PC-3 (cell line): ENCODE measurements around the gene EXTL2. TPM values are rescaled to one million over a fixed set of nuclear protein-coding genes. Genes with fewer than 3 reads are reported as not detected.
"Not testable (repeated sequence)": the region's sequence is repeated elsewhere in the genome, so short reads cannot be mapped to it uniquely, and the experiment has no call there.

ENCODE experiments used
- ATAC-seq: fragments of 200-7000 bp; cut with Tn5 transposase; 2 replicates; pipeline ENCODE4 v1.9.1; 2020; ENCODE audit warnings: mild to moderate bottlenecking, moderate library complexity
- BruUV-seq: library from RNA; stranded (reverse); fragments of 400-500 nt; replicated peaks from 2 replicates; lab custom pipeline; 2021; lab: Mats Ljungman, UMichigan
- CTCF ChIA-PET: fragments of 300-600 bp; sonication (Branson Sonifier 250); formaldehyde crosslinking; loops from one replicate; lab custom pipeline; 2022; ENCODE audit warnings: antibody characterized with exemption; lab: Charles Lee
- POLR2A ChIA-PET: fragments of 300-600 bp; sonication (Branson Sonifier 250); formaldehyde crosslinking; loops from one replicate; lab custom pipeline; 2022; ENCODE audit warnings: antibody characterized with exemption; ENCODE audit not compliant: unreplicated experiment; lab: Charles Lee
- DNase-seq: peaks from one replicate; pipeline ENCODE4 v3.0.0-alpha.2; 2015
- H2AFZ ChIP-seq: fragments of 300-600 bp; sonication (generic); 2 replicates; pipeline ENCODE4 v1.6.0; 2016; ENCODE audit warnings: antibody characterized with exemption, low read length
- H3F3A ChIP-seq: fragments of 300-600 bp; sonication (generic); one replicate; pipeline ENCODE4 v1.6.0; 2017; ENCODE audit warnings: antibody characterized with exemption, low read length, control low read depth, mild to moderate bottlenecking; ENCODE audit not compliant: unreplicated experiment
- H3K27ac ChIP-seq: fragments of 300-600 bp; sonication (generic); 2 replicates; pipeline ENCODE4 v1.5.1; 2016; ENCODE audit warnings: mild to moderate bottlenecking, low read length
- H3K27me3 ChIP-seq: fragments of 300-600 bp; sonication (generic); 2 replicates; pipeline ENCODE4 v1.6.1; 2016; ENCODE audit warnings: low read length, mixed read lengths
- H3K36me3 ChIP-seq: fragments of 300-600 bp; sonication (generic); 2 replicates; pipeline ENCODE4 v1.6.1; 2016; ENCODE audit warnings: low read depth, mixed run types, low read length, mixed read lengths
- H3K4me1 ChIP-seq: fragments of 300-600 bp; sonication (generic); 2 replicates; pipeline ENCODE4 v1.5.1; 2016; ENCODE audit warnings: low read length; ENCODE audit not compliant: insufficient read depth
- H3K4me2 ChIP-seq: fragments of 300-600 bp; sonication (generic); 2 replicates; pipeline ENCODE4 v1.6.0; 2016; ENCODE audit warnings: low read length
- H3K4me3 ChIP-seq: fragments of 300-600 bp; sonication (generic); 2 replicates; pipeline ENCODE4 v1.5.1; 2016; ENCODE audit warnings: mild to moderate bottlenecking, low read length, mixed read lengths
- H3K79me2 ChIP-seq: fragments of 300-600 bp; sonication (generic); 2 replicates; pipeline ENCODE4 v1.6.1; 2017; ENCODE audit warnings: low read length, mixed read lengths
- H3K9ac ChIP-seq: fragments of 300-600 bp; sonication (generic); 2 replicates; pipeline ENCODE4 v1.6.0; 2016; ENCODE audit warnings: mild to moderate bottlenecking, low read length
- H3K9me2 ChIP-seq: fragments of 300-600 bp; sonication (generic); replicated peaks from 2 replicates; pipeline ENCODE4 v1.6.1; 2016; ENCODE audit warnings: mixed run types, low read length, mixed read lengths
- H3K9me3 ChIP-seq: fragments of 300-600 bp; sonication (generic); 2 replicates; pipeline ENCODE4 v1.6.1; 2016; ENCODE audit warnings: low read length, mixed read lengths
- H4K20me1 ChIP-seq: fragments of 300-600 bp; sonication (generic); 2 replicates; pipeline ENCODE4 v1.6.1; 2016; ENCODE audit warnings: low read length, mixed read lengths
- EZH2 ChIP-seq: fragments of 300-600 bp; sonication (generic); IDR thresholded peaks from one replicate; pipeline ENCODE4 v1.6.1; 2017; ENCODE audit warnings: antibody characterized with exemption, mild to moderate bottlenecking, low read length; ENCODE audit not compliant: unreplicated experiment
- EZH2phosphoT487 ChIP-seq: fragments of 300-600 bp; sonication (generic); IDR thresholded peaks from 2 replicates; pipeline ENCODE4 v1.6.1; 2018; ENCODE audit warnings: mild to moderate bottlenecking, antibody characterized with exemption, low read length, borderline replicate concordance
- intact Hi-C: fragments of 100-400 bp; cut with micrococcal nuclease; formaldehyde crosslinking; loops from 2 replicates; pipeline ENCODE4 v1.9.0; 2023
- total RNA-seq: library from RNA; depleted of rRNA; stranded (reverse); fragments of >200 nt; gene quantifications from 2 replicates; pipeline ENCODE4 v1.2.3, GENCODE V29; 2014
- TF ChIP-seq, protein P1 (sequence below): fragments of 300-600 bp; sonication (generic); conservative IDR thresholded peaks from 2 replicates; pipeline ENCODE4 v1.5.1; 2017; ENCODE audit warnings: antibody characterized with exemption, low read depth, mild to moderate bottlenecking, low read length

Gene EXTL2
- total RNA-seq, 1 experiment from 2014 or later = 7.5 TPM

DNA sequence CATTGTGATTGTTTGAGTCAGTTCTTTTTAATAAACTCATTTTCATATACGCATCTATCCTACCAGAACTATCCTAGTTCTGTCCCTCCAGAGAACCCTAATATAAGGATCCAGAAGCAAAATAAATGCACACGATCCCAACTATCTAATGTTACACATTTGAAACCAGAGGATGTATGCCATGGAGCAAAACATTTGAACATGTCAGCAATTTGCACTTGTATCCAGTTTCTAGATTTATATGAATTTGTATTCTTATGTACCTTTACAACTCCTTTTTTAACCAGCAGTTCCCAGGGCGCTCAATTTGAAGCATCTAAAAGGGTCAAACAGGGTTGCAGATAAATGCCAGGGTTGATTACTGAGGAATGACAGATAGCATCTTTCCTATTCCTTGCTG is 2.1 kb downstream of the EXTL2 start:
- ChIA-PET CTCF (no interaction called here), POLR2A (no interaction called here)
- Histone ChIP-seq H3K4me1 (peaks cover 15% of the 10 kb centered on the region), H3K4me3 (no peak overlapping the region), H3K9ac (no peak overlapping the region), H2AFZ (no peak overlapping the region), H3K79me2 (peaks cover 33% of the 10 kb centered on the region), H3F3A (no peaks in the 10 kb centered on the region), H3K4me2 (0 out of 2 replicates have a peak overlapping the region, but pooled peaks have one; percentile 97), H3K36me3 (peaks cover 3% of the 10 kb centered on the region; the same call in 1 of the 2 replicates), H4K20me1 (peaks cover 9% of the 10 kb centered on the region; the same call in 1 of the 2 replicates), H3K9me2 (no peaks in the 10 kb centered on the region), H3K27ac (no peak overlapping the region), H3K27me3 (no peaks in the 10 kb centered on the region), H3K9me3 (no peaks in the 10 kb centered on the region)
- TF ChIP-seq, protein P1, sequence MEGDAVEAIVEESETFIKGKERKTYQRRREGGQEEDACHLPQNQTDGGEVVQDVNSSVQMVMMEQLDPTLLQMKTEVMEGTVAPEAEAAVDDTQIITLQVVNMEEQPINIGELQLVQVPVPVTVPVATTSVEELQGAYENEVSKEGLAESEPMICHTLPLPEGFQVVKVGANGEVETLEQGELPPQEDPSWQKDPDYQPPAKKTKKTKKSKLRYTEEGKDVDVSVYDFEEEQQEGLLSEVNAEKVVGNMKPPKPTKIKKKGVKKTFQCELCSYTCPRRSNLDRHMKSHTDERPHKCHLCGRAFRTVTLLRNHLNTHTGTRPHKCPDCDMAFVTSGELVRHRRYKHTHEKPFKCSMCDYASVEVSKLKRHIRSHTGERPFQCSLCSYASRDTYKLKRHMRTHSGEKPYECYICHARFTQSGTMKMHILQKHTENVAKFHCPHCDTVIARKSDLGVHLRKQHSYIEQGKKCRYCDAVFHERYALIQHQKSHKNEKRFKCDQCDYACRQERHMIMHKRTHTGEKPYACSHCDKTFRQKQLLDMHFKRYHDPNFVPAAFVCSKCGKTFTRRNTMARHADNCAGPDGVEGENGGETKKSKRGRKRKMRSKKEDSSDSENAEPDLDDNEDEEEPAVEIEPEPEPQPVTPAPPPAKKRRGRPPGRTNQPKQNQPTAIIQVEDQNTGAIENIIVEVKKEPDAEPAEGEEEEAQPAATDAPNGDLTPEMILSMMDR = no peak
- no peak for TF ChIP-seq EZH2phosphoT487
- no peak for TF ChIP-seq EZH2
- DNase-seq (no peak), ATAC-seq (no peak)
- BruUV-seq = no TSS peak
- intact Hi-C loops = no loop called here

DNA sequence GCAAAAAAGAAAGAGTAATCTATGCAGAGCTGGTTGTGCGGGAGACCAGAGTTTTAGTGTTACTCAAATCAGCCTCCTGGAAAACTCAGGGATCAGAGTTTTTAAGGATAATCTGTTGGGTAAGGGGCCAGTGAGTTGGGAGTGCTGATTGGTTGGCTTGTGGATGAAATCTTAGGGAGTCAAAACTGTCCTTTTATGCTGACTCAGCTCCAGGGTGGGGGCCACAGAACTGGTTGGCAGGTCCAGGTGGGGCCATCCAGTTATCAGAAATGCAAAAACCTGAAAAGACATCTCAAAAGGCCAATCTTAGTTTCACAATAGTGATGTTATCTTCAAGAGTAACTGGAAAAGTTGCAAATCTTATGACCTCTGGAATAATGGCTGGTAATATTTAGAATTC is 3.3 kb downstream of the EXTL2 start:
- no peak overlapping the region for H3K9ac ChIP-seq
- H3K9me3 ChIP-seq = no peaks in the 10 kb centered on the region
- no peaks in the 10 kb centered on the region for H4K20me1 ChIP-seq
- H3K36me3 ChIP-seq = peaks cover 3% of the 10 kb centered on the region; the same call in 1 of the 2 replicates
- no peaks in the 10 kb centered on the region for H3F3A ChIP-seq
- no peak overlapping the region for H3K4me3 ChIP-seq
- BruUV-seq = no TSS peak
- H2AFZ ChIP-seq = no peak overlapping the region
- intact Hi-C loops = no loop called here
- TF ChIP-seq EZH2 (no peak), EZH2phosphoT487 (no peak)
- TF ChIP-seq, protein P1 = no peak
- H3K9me2 ChIP-seq = no peaks in the 10 kb centered on the region
- POLR2A ChIA-PET = no interaction called here
- ATAC-seq (no peak), DNase-seq (no peak)
- H3K27me3 ChIP-seq = no peaks in the 10 kb centered on the region
- no peak overlapping the region for H3K27ac ChIP-seq
- CTCF ChIA-PET = no interaction called here
- peaks cover 22% of the 10 kb centered on the region for H3K79me2 ChIP-seq
- peaks cover 11% of the 10 kb centered on the region for H3K4me1 ChIP-seq
- no peak overlapping the region for H3K4me2 ChIP-seq

DNA sequence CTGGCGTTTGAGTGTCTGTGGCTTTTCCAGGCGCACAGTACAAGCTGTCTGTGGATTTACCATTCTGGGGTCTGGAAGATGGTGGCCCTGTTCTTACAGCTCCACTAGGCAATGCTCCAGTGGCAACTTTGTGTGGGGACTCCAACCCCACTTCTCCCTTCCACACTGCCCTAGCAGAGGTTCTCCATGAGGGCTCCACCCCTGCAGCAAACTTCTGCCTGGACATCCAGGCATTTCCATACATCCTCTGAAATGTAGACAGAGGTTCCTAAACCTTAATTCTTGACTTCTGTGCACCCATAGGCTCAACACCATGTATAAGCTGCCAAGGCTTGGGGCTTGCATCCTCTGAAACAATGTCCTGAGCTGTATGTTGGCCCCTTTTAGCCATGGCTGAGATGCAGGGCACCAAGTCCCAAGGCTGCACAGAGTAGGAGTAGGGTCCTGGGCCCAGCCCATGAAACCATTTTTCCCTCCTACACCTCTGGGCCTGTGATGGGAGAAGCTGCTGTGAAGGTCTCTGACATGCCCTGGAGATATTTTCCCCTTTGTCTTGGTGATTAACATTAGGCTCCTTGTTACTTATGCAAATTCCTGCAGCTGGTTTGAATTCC is 4.7 kb downstream of the EXTL2 start:
- H3K9ac ChIP-seq, H3K4me2 ChIP-seq, H3K27ac ChIP-seq, intact Hi-C loops, H3F3A ChIP-seq, POLR2A ChIA-PET, H4K20me1 ChIP-seq, H3K9me3 ChIP-seq, H2AFZ ChIP-seq, ATAC-seq, H3K9me2 ChIP-seq, DNase-seq, H3K36me3 ChIP-seq, CTCF ChIA-PET, H3K4me3 ChIP-seq, H3K27me3 ChIP-seq, BruUV-seq: not testable (repeated sequence)
- Histone ChIP-seq H3K4me1 (peaks cover 11% of the 10 kb centered on the region), H3K79me2 (peaks cover 18% of the 10 kb centered on the region)

DNA sequence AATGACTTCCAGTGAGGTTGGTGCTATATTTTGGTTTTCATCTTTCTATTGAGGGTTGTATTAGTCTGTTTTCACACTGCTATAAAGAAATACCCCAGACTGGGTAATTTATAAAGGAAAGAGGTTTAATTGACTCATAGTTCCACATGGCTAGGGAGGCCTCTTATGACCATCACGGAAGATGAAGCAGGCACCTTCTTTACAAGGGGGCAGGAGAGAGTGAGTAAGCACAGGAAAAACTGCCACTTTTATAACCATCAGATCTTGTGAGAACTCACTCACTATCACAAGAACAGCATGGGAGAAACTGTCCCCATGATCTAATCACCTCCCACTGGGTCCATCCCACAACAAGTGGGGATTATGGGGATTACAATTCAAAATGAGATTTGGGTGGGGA is 5.6 kb downstream of the EXTL2 start:
- H2AFZ ChIP-seq, H3F3A ChIP-seq, H3K4me2 ChIP-seq, H3K9me2 ChIP-seq, CTCF ChIA-PET, H3K9ac ChIP-seq, H4K20me1 ChIP-seq, H3K27ac ChIP-seq, BruUV-seq, H3K9me3 ChIP-seq, ATAC-seq, H3K4me3 ChIP-seq, H3K36me3 ChIP-seq, H3K27me3 ChIP-seq, POLR2A ChIA-PET, DNase-seq, intact Hi-C loops: not testable (repeated sequence)
- Histone ChIP-seq H3K4me1 (peaks cover 17% of the 10 kb centered on the region), H3K79me2 (peaks cover 16% of the 10 kb centered on the region)
